Esophagus squamous epithelium (tissue), 5 donors: ENCODE results near the gene HDDC3. TPM values are rescaled to one million over a fixed set of nuclear protein-coding genes. Genes with fewer than 3 reads are reported as not detected.

ENCODE experiments used
- DNase-seq: peaks from one replicate; lab custom pipeline; 2025; lab: John Stamatoyannopoulos, UW
- H3K27ac ChIP-seq, 4 donors: fragments of 200-600 bp; sonication (generic); one replicate each; pipeline ENCODE4 v1.5.1; 2016 to 2019; ENCODE audit warnings: mild to moderate bottlenecking in 1 of 4
- H3K27me3 ChIP-seq, 4 donors: fragments of 200-600 bp; sonication (generic); 1 replicate in 3 of 4; 2 replicates in 1 of 4; pipeline versions ENCODE4 v1.5.1 to v1.6.0; 2017 to 2021; ENCODE audit warnings: antibody characterized with exemption in 1 of 4
- H3K36me3 ChIP-seq, 3 donors: fragments of 200-600 bp; sonication (generic); one replicate each; pipeline ENCODE4 v1.5.1; 2016 to 2019
- H3K4me1 ChIP-seq, 3 donors: fragments of 200-600 bp; sonication (generic); one replicate each; pipeline ENCODE4 v1.5.1; 2017 to 2019
- H3K4me3 ChIP-seq, 4 donors: fragments of 200-600 bp; sonication (generic); 1 replicate in 3 of 4; 2 replicates in 1 of 4; pipeline ENCODE4 v1.5.1; 2016 to 2019; ENCODE audit warnings: mild to moderate bottlenecking in 2 of 4, moderate library complexity in 1 of 4
- H3K9me3 ChIP-seq, 3 donors: fragments of 200-600 bp; sonication (generic); one replicate each; pipeline ENCODE4 v1.5.1; 2016 to 2019
- CTCF ChIP-seq, 6 experiments: fragments of 450-650 bp in 4 of 6; fragments of 200-600 bp in 2 of 6; sonication (generic) in 2 of 6; IDR thresholded peaks; one replicate each; pipeline ENCODE4 v1.5.1; 2016 to 2019; ENCODE audit warnings: antibody characterized with exemption in 6 of 6, mild to moderate bottlenecking in 4 of 6, moderate library complexity in 4 of 6
- POLR2A ChIP-seq, 4 donors: fragments of 450-650 bp; IDR thresholded peaks; one replicate each; pipeline ENCODE4 v1.6.1; 2017; ENCODE audit warnings: antibody characterized with exemption in 4 of 4, mild to moderate bottlenecking in 4 of 4, moderate library complexity in 3 of 4
- WGBS, 2 donors: methylation state at CpG; one replicate each; pipeline ENCODE4 v1.1.5; 2018; 5-methylcytosine and 5-hydroxymethylcytosine counted together
- intact Hi-C: fragments of 100-400 bp; cut with DNase I; formaldehyde crosslinking; loops from one replicate; pipeline ENCODE4 v1.15.0; 2022
- total RNA-seq, 4 donors: library from RNA; depleted of rRNA; stranded (reverse); fragments of >200 nt; gene quantifications; one replicate each; pipeline ENCODE4 v1.1.0, GENCODE V29; 2016
- donor health status: DM: yes; HTN: yes; CAD: no.

Gene HDDC3
- total RNA-seq, 4 donors from 2014 or later: 5.8 to 13.7 (median 11.7) TPM

GRCh38 chr15:90942354-90943120 lies 10.2 kb upstream of the HDDC3 start:
- no peak overlapping the region for H3K27ac ChIP-seq
- H3K4me1 ChIP-seq: peaks cover 0 to 2% (median 0%) of the 10 kb centered on the region in 3 donors
- no peak for DNase-seq
- TF ChIP-seq CTCF (IDR thresholded peaks at IDR 0.05): no peak
- TF ChIP-seq POLR2A (IDR thresholded peaks at IDR 0.05): no peak
- intact Hi-C loops: no loop called here
- H3K36me3 ChIP-seq: peaks cover 62 to 100% (median 75%) of the 10 kb centered on the region in 3 donors
- no peaks in the 10 kb centered on the region for H3K9me3 ChIP-seq
- no peak overlapping the region for H3K4me3 ChIP-seq
- 65 to 83% methylated on average over 3 to 7 of the region's 12 CpGs for WGBS, 2 donors
- H3K27me3 ChIP-seq: no peaks in the 10 kb centered on the region

GRCh38 chr15:90941038-90941437 lies 8.7 kb upstream of the HDDC3 start:
- Histone ChIP-seq H3K27ac (no peak overlapping the region), H3K4me1 (peaks cover 5 to 17% (median 10%) of the 10 kb centered on the region in 3 donors), H3K9me3 (no peaks in the 10 kb centered on the region), H3K36me3 (peaks cover 52 to 95% (median 62%) of the 10 kb centered on the region in 3 donors), H3K4me3 (no peak overlapping the region), H3K27me3 (no peaks in the 10 kb centered on the region)
- no peak for DNase-seq
- 79 to 92% methylated on average over 4 of the region's 4 CpGs for WGBS, 2 donors
- intact Hi-C loops: no loop called here
- no peak for TF ChIP-seq POLR2A (IDR thresholded peaks at IDR 0.05)
- TF ChIP-seq CTCF (IDR thresholded peaks at IDR 0.05): no peak

- H3K36me3 ChIP-seq: peaks cover 48 to 82% (median 52%) of the 10 kb centered on the region in 3 donors
- H3K4me3 ChIP-seq: no peak overlapping the region
- no peaks in the 10 kb centered on the region for H3K27me3 ChIP-seq
- TF ChIP-seq CTCF (IDR thresholded peaks at IDR 0.05): no peak
- TF ChIP-seq POLR2A (IDR thresholded peaks at IDR 0.05): no peak
- WGBS, 2 donors: 78 to 82% methylated on average over 3 to 5 of the region's 7 CpGs
- H3K4me1 ChIP-seq: peaks cover 12 to 26% (median 14%) of the 10 kb centered on the region in 3 donors
- no peaks in the 10 kb centered on the region for H3K9me3 ChIP-seq
- H3K27ac ChIP-seq: no peak overlapping the region
- intact Hi-C loops: no loop called here
- DNase-seq: no peak
These were observed 7.4 kb upstream of the HDDC3 start for GRCh38 chr15:90939756-90940155.

GRCh38 chr15:90938261-90938660 lies 5.9 kb upstream of the HDDC3 start:
- Histone ChIP-seq H3K36me3 (peaks cover 35 to 67% (median 38%) of the 10 kb centered on the region in 3 donors), H3K27me3 (no peaks in the 10 kb centered on the region), H3K4me1 (peaks cover 20 to 41% (median 26%) of the 10 kb centered on the region in 3 donors), H3K27ac (no peak overlapping the region), H3K4me3 (no peak overlapping the region), H3K9me3 (no peaks in the 10 kb centered on the region)
- no peak for DNase-seq
- TF ChIP-seq POLR2A (IDR thresholded peaks at IDR 0.05) (no peak), CTCF (IDR thresholded peaks at IDR 0.05) (no peak)
- intact Hi-C loops: no loop called here
- 86 to 92% methylated on average over 5 of the region's 5 CpGs for WGBS, 2 donors

GRCh38 chr15:90936823-90937222 lies 4.5 kb upstream of the HDDC3 start:
- H3K9me3 ChIP-seq: no peaks in the 10 kb centered on the region
- intact Hi-C loops: no loop called here
- peaks cover 20 to 54% (median 29%) of the 10 kb centered on the region in 3 donors for H3K4me1 ChIP-seq
- no peaks in the 10 kb centered on the region for H3K27me3 ChIP-seq
- DNase-seq: no peak
- WGBS, 2 donors: 40 to 55% methylated on average over 1 of the region's 1 CpG
- H3K4me3 ChIP-seq: no peak overlapping the region
- H3K27ac ChIP-seq: no peak overlapping the region
- peaks cover 22 to 53% (median 25%) of the 10 kb centered on the region in 3 donors for H3K36me3 ChIP-seq
- TF ChIP-seq POLR2A (IDR thresholded peaks at IDR 0.05) (no peak), CTCF (IDR thresholded peaks at IDR 0.05) (no peak)
